Suppressor macrophage treated with lipopolysaccharide for 1 hour (primary cell): ENCODE results near the gene NDUFB1.

Source experiments
- DNase-seq, 3 donors: peaks; one replicate each; pipeline ENCODE4 v3.0.0-alpha.2; 2020 to 2022

NDUFB1 gene

GRCh38 chr14:92093320-92093719 lies 28.2 kb downstream of the NDUFB1 start:
- DNase-seq = peak in 2 of 3 donors; percentile 27 to 39

GRCh38 chr14:92088494-92088893 lies 33.0 kb downstream of the NDUFB1 start:
- no peak for DNase-seq

GRCh38 chr14:92074555-92074954 lies 47.0 kb downstream of the NDUFB1 start:
- DNase-seq = no peak
